Measurements from ENCODE around the gene SDHAF4.
"Not testable (repeated sequence)": the region's sequence is repeated elsewhere in the genome, so short reads cannot be mapped to it uniquely, and the experiment has no call there.

Gene SDHAF4

DNA sequence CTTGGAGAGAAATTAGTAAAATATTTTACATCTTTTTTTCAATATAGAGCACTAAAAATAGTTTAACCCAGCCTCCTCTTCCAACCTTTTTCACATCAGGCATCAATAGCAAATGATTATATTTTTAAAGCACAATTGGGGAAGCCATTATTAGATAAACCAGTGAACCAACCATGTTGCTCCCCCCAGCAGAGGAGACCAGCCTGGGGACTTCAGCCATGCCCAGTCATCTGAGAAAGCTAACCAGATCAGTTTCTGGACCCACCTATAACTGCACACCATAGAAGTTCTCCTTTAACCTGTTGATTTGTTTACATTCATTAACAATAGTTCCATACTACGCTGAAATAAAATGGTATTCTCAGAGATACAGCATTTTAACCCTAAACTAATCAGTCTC, 13.8 kb upstream of the SDHAF4 start:
- TF ChIP-seq, protein P1, sequence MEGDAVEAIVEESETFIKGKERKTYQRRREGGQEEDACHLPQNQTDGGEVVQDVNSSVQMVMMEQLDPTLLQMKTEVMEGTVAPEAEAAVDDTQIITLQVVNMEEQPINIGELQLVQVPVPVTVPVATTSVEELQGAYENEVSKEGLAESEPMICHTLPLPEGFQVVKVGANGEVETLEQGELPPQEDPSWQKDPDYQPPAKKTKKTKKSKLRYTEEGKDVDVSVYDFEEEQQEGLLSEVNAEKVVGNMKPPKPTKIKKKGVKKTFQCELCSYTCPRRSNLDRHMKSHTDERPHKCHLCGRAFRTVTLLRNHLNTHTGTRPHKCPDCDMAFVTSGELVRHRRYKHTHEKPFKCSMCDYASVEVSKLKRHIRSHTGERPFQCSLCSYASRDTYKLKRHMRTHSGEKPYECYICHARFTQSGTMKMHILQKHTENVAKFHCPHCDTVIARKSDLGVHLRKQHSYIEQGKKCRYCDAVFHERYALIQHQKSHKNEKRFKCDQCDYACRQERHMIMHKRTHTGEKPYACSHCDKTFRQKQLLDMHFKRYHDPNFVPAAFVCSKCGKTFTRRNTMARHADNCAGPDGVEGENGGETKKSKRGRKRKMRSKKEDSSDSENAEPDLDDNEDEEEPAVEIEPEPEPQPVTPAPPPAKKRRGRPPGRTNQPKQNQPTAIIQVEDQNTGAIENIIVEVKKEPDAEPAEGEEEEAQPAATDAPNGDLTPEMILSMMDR (IDR thresholded peaks at IDR 0.05; ENCODE audit: borderline replicate concordance, insufficient read depth, low read depth, low read length): no peak
- no peak overlapping the region for H3K4me3 ChIP-seq (ENCODE audit: low read depth, low read length)

DNA sequence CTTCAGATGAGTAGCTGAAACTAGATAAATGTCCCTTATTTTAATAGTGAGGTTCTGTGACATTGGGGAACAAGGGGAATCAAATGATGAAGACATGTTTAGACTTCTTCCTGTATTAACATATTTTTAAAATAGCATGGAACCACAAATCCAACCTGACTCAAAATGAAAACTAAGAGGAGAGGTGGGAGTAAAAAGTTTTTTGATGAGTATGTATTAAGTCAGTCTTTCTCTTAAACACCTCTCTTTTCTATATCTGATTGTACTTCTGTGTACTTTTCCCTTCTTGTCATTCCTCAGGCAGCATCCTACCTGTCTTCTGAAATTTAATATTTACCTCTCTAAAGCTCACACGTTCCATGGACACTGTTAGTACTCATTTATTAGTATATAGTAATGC, 8.7 kb upstream of the SDHAF4 start:
- no peak overlapping the region for H3K4me3 ChIP-seq (ENCODE audit: low read depth, low read length)
- TF ChIP-seq, protein P1 (IDR thresholded peaks at IDR 0.05; ENCODE audit: borderline replicate concordance, insufficient read depth, low read depth, low read length): no peak

DNA sequence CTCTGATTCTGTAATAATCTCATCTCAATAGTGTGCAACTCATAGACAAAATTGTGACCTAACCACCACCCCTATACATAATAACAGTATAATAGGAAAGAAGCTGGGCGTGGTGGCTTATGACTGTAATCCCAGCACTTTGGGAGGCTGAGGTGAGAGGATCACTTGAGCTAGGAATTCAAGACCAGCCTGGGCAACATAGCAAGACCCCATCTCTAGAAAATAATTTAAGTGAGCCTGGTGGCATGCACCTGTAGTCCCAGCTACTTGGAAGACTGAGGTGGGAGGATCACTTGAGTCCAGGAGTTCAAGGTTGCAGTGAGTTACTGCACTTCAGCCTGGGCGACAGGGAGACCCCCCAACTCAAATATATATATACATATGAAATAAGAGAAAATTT, 4.3 kb upstream of the SDHAF4 start:
- not testable (repeated sequence) for H3K4me3 ChIP-seq (ENCODE audit: low read depth, low read length)

DNA sequence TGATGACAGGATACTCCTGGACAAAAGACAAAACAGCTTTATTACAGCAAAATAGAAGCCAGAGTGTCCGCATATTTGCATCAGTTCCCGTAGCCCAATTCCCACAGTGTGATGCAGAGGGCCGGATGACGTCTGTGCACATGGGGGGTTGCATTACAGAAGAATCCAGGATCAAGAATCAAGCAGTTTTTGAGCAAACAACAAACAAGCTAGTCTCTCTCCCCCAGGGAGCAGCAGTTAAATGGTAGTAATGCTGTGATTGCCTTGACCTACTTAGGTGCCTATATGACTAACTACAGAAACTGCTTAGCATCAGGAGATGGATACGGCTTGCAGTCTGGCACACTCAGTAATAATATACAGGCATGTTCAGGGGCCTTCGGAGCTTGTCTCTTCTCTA, 3.2 kb upstream of the SDHAF4 start:
- TF ChIP-seq, protein P1 (IDR thresholded peaks at IDR 0.05; ENCODE audit: borderline replicate concordance, insufficient read depth, low read depth, low read length): no peak
- no peak overlapping the region for H3K4me3 ChIP-seq (ENCODE audit: low read depth, low read length)

DNA sequence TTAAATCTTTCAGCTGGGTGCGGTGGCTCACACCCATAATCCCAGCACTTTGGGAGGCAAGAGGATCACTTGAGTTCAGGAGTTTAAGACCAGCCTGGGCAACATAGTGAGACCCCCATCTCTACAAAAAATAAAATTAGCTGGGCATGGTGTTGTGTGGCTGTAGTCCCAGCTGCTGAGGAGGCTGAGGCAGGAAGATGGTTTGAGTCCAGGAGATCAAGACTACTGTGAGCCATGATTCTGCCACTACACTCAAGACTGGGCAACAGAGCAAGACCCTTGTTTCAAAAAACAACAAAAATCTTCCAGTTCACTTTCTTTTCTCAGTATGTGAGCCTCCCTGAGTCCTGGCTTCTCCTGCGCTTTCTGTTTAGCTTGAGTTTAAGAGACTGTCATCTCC, 7.9 kb downstream of the SDHAF4 start:
- no peak overlapping the region for H3K4me3 ChIP-seq (ENCODE audit: low read depth, low read length)
- TF ChIP-seq, protein P1 (IDR thresholded peaks at IDR 0.05; ENCODE audit: borderline replicate concordance, insufficient read depth, low read depth, low read length): no peak

DNA sequence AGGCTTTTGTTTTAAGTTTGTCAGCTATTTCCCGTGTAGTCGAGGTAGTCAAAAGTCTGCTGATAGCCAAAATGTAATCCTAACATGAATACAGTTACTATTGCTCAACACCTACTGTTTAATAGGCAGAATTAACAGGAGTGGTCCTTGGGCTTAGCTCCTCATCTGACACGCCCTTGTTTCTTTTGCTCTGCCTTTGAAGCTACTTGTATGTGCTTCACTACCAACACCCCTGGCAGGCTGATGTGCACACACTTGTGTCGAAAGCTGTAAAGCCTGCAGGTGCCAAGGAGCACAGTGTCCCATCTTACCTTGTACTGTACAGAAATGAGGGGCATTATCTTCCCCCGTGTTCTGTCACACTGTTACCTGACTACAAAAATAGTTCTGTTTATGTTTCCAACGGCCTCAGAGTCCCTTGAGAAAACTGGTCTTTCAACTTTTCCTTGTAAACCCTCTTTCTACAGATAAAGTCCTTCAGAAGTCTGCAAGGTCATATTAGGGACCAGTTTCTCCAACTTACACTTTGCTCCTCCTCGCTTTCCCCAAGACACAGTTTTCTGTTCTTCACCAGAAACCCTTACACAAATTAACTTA, 9.3 kb downstream of the SDHAF4 start:
- TF ChIP-seq, protein P1 (IDR thresholded peaks at IDR 0.05; ENCODE audit: borderline replicate concordance, insufficient read depth, low read depth, low read length): no peak
- no peak overlapping the region for H3K4me3 ChIP-seq (ENCODE audit: low read depth, low read length)

DNA sequence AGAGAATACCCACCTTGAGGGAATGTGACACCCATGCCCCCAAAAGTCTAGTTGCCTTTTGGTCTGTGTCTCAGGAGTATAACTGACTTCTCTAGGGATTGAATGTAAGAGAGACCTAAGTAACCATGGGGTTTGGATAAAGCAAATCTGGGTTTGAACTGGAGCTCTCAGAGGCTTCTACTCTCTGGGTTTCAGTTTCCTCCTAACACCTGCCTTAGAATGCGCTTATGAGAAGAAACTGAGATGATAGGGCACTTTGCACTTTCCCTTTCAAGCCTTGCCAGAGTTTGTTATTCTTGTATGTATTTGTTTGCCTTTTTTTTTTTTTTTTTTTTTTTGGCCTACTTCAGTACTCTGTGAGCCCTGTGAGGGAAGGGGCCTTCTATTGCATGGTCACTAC, 19.4 kb downstream of the SDHAF4 start:
- TF ChIP-seq, protein P1 (IDR thresholded peaks at IDR 0.05; ENCODE audit: borderline replicate concordance, insufficient read depth, low read depth, low read length): no peak
- no peak overlapping the region for H3K4me3 ChIP-seq (ENCODE audit: low read depth, low read length)

DNA sequence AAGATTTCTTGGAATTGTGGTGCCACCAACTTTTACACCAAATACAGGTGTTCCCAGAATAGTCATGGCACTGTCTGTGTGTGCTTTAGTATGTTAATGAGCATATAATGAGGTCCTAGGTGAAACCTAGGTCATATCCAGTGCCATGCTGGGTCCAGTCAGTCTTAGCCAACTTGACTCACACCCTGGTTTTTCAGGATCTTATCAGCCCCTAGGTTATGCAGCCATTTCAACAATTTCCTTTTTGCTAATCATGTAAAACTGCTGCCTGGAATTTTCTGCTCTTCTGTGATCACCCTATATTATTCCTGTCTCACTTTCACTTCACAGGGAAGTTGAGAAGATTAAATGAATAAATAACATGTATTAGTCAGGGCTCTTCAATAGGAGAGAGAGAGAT, 23.7 kb downstream of the SDHAF4 start:
- H3K4me3 ChIP-seq (ENCODE audit: low read depth, low read length): no peak overlapping the region

More for the DNA sequence above, 23.7 kb downstream of the SDHAF4 start:
- TF ChIP-seq, protein P1 (IDR thresholded peaks at IDR 0.05; ENCODE audit: borderline replicate concordance, insufficient read depth, low read depth, low read length): no peak
